T-cell (primary cell): ENCODE results near the gene IFNA14. TPM values are rescaled to one million over a fixed set of nuclear protein-coding genes. Genes with fewer than 3 reads are reported as not detected.
A peak's percentile ranks its signal among the peaks of the same experiment; 100 is the strongest.

Experiments used
- ATAC-seq, 4 experiments: fragments of 200-7000 bp in 3 of 4; fragments of 150-1000 bp in 1 of 4; cut with Tn5 transposase; replicated peaks in 1 of 4; 1 replicate in 3 of 4; 2 replicates in 1 of 4; pipeline ENCODE4 v1.10.0; 2021; ENCODE audit warnings: moderate library complexity in 3 of 4, mild to moderate bottlenecking in 2 of 4, moderate number of reproducible peaks in 1 of 4
- CTCF ChIA-PET, 2 donors: fragments of 300-600 bp; sonication (Branson Sonifier 250); formaldehyde crosslinking; loops; one replicate each; lab custom pipeline; 2022; ENCODE audit warnings: antibody characterized with exemption in 2 of 2; lab: Charles Lee
- POLR2A ChIA-PET, 2 donors: fragments of 300-600 bp; sonication (Branson Sonifier 250); formaldehyde crosslinking; loops; one replicate each; lab custom pipeline; 2022; ENCODE audit warnings: antibody characterized with exemption in 2 of 2; lab: Charles Lee
- DNase-seq, 35 experiments: peaks; one replicate each; pipeline versions ENCODE4 v3.0.0 to v3.0.0-alpha.2; 2013 to 2023
- H3K27ac ChIP-seq: one replicate; pipeline ENCODE4 v1.5.1; 2013; ENCODE audit warnings: low read length
- H3K27me3 ChIP-seq, 2 experiments: replicated peaks in 1 of 2; 1 replicate in 1 of 2; 2 replicates in 1 of 2; pipeline versions ENCODE4 v1.6.1 to v1.7.0; 2013; ENCODE audit warnings: low read length in 1 of 2, mixed read lengths in 1 of 2; ENCODE audit not compliant: control insufficient read depth in 2 of 2, insufficient read depth in 2 of 2; ENCODE audit errors: extremely low read depth in 1 of 2
- H3K36me3 ChIP-seq, 2 donors: 1 replicate in 1 of 2; 2 replicates in 1 of 2; pipeline versions ENCODE4 v1.6.1 to v1.7.0; 2013; ENCODE audit warnings: low read length in 1 of 2; ENCODE audit not compliant: control insufficient read depth in 2 of 2, insufficient read depth in 1 of 2; ENCODE audit errors: extremely low read depth in 1 of 2
- H3K4me1 ChIP-seq, 2 experiments: 1 replicate in 1 of 2; 2 replicates in 1 of 2; pipeline versions ENCODE4 v1.6.1 to v1.7.0; 2013; ENCODE audit warnings: low read length in 2 of 2, mixed read lengths in 1 of 2; ENCODE audit not compliant: insufficient read depth in 2 of 2, control insufficient read depth in 1 of 2; ENCODE audit errors: extremely low read depth in 1 of 2
- H3K4me3 ChIP-seq, 2 donors: 1 replicate in 1 of 2; 2 replicates in 1 of 2; pipeline versions ENCODE4 v1.5.1 to v1.7.0; 2013; ENCODE audit warnings: mild to moderate bottlenecking in 2 of 2, low read length in 1 of 2, moderate library complexity in 1 of 2; ENCODE audit not compliant: control insufficient read depth in 1 of 2; ENCODE audit errors: extremely low read depth in 1 of 2
- H3K9me3 ChIP-seq: 2 replicates; pipeline ENCODE4 v1.7.0; 2013
- H3K27ac Mint-ChIP-seq, 2 donors: one replicate each; pipeline ENCODE4 v1.8.0; 2020 to 2021; ENCODE audit warnings: mild to moderate bottlenecking in 2 of 2, mixed read lengths in 2 of 2
- H3K27me3 Mint-ChIP-seq, 2 donors: one replicate each; pipeline ENCODE4 v1.8.0; 2021 to 2022; ENCODE audit warnings: mixed read lengths in 2 of 2
- H3K36me3 Mint-ChIP-seq: one replicate; pipeline ENCODE4 v1.8.0; 2021; ENCODE audit warnings: mixed read lengths
- H3K4me1 Mint-ChIP-seq, 3 donors: one replicate each; pipeline ENCODE4 v1.8.0; 2020 to 2022; ENCODE audit warnings: mixed read lengths in 3 of 3, mild to moderate bottlenecking in 1 of 3
- H3K4me3 Mint-ChIP-seq, 3 donors: one replicate each; pipeline ENCODE4 v1.8.0; 2020 to 2022; ENCODE audit warnings: mild to moderate bottlenecking in 3 of 3, mixed read lengths in 3 of 3, moderate library complexity in 3 of 3
- H3K9me3 Mint-ChIP-seq, 3 donors: one replicate each; pipeline ENCODE4 v1.8.0; 2020 to 2022; ENCODE audit warnings: mixed read lengths in 3 of 3
- WGBS: methylation state at CpG from one replicate; pipeline ENCODE4 v1.1.5; 2013; ENCODE audit warnings: missing lambda C conversion rate; ENCODE audit not compliant: insufficient coverage; 5-methylcytosine and 5-hydroxymethylcytosine counted together
- total RNA-seq, 35 experiments: library from RNA in 6 of 35; stranded (reverse) in 6 of 35; fragments of 120-200 nt in 1 of 35; gene quantifications; one replicate each; pipeline versions ENCODE4 v1.2.1 to v1.2.4 and lab custom pipeline; 2013 to 2026

Gene IFNA14
- not detected for total RNA-seq
- total RNA-seq (2013), result not detected
- 0 reads per million in 29 experiments for total RNA-seq (lab: John Stamatoyannopoulos, UW)

DNA sequence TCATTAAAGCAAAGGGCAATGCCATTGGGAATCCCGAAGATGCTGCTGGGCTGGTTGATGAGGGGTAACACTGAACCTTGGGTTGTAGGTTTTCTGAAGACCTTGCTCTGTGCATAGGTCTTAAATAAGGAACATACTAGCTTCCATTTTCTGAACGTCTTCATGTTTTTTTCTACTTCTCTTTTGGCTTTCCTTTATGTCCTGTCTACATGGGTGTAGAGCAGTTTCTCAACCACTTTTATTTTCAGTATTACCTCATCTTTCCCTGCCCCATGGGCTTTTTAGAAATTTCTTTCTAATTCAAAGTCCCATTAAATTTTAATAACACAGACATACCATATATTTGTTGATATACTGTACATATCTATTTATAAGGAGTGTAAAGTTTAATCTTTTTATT lies at the start of gene IFNA14:
IFNA14 (minus strand) TSS at position 95 of the 400 bp plus-strand sequence; CDS start at position 25, 70 bp downstream.
- Histone ChIP-seq H3K27ac (no peak within 1 kb of the TSS), H3K9me3 (no peaks in the 10 kb centered on the region), H3K27me3 (no peaks in the 10 kb centered on the region), H3K36me3 (no peaks in the 10 kb centered on the region), H3K4me1 (peaks cover 0 to 6% of the 10 kb centered on the region in 2 experiments), H3K4me3 (no peak within 1 kb of the TSS)
- H3K4me3 Mint-ChIP-seq, result no peak within 1 kb of the TSS
- H3K27me3 Mint-ChIP-seq, result peaks cover 7 to 10% of the 10 kb centered on the region in 2 donors
- H3K27ac Mint-ChIP-seq, result no peak within 1 kb of the TSS
- POLR2A ChIA-PET, result no interaction called here
- no peaks in the 10 kb centered on the region for H3K9me3 Mint-ChIP-seq
- DNase-seq (no peak), ATAC-seq (no peak)
- peaks cover 11 to 15% (median 11%) of the 10 kb centered on the region in 3 donors for H3K4me1 Mint-ChIP-seq
- H3K36me3 Mint-ChIP-seq, result no peaks in the 10 kb centered on the region
- WGBS, result no CpG with 5 or more reads among the region's 2 CpGs
- CTCF ChIA-PET, result interaction anchor here (0.6 to 1.2 kb wide), 2 partner anchors 13 to 541 kb away, joined by 3 read pairs; no protein-coding TSS in a partner anchor

DNA sequence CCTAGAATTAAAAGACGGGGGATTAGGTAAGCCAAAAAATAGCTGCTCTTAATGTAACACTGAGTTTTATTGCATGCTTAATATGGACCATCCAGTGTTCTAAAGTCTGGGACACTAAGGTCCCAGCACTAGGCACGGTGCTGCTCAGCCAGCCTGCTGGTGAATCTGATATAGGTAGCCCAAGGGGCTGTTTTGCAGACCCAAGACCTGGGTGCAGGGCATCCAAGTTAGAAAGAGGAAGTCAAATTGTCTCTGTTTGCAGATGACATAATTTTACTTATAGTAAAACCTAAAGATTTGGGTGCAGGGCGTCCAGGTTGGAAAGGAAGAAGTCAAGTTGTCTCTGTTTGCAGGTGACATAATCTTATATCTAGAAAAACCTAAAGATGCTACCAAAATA lies 47.5 kb upstream of the IFNA14 start:
- no peaks in the 10 kb centered on the region for H3K27me3 ChIP-seq
- DNase-seq (no peak), ATAC-seq (no peak)
- POLR2A ChIA-PET, result no interaction called here
- Mint-ChIP-seq H3K4me3 (no peak overlapping the region), H3K9me3 (no peaks in the 10 kb centered on the region), H3K27me3 (peaks cover 27 to 33% of the 10 kb centered on the region in 2 donors), H3K4me1 (no peaks in the 10 kb centered on the region), H3K36me3 (no peaks in the 10 kb centered on the region), H3K27ac (no peak overlapping the region)
- CTCF ChIA-PET, result no interaction called here
- WGBS, result 85% methylated on average over 1 of the region's 3 CpGs
- H3K4me3 ChIP-seq, result no peak overlapping the region
- H3K36me3 ChIP-seq, result no peaks in the 10 kb centered on the region
- H3K4me1 ChIP-seq, result no peaks in the 10 kb centered on the region
- no peaks in the 10 kb centered on the region for H3K9me3 ChIP-seq
- no peak overlapping the region for H3K27ac ChIP-seq

DNA sequence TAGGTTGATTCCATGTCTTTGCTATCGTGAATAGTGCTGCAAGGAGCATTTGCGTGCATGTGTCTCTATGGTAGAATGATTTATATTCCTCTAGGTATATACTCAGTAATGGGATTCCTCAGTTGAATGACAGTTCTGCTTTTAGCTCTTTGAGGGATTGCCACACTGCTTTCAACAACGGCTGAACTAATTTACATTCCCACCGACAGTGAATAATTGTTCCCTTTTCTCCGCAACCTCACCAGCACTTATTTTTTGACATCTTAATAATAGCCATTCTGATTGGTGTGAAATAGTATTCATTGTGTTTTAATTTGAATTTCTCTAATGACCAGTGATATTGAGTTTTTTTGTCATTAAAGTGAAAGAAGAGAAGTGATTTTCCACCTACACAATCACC lies 46.9 kb upstream of the IFNA14 start:
- no peak for DNase-seq
- H3K4me1 ChIP-seq, result no peaks in the 10 kb centered on the region
- no peaks in the 10 kb centered on the region for H3K4me1 Mint-ChIP-seq
- no peak overlapping the region for H3K27ac Mint-ChIP-seq
- CTCF ChIA-PET, result no interaction called here
- H3K4me3 ChIP-seq, result no peak overlapping the region
- no CpG with 5 or more reads among the region's 5 CpGs for WGBS
- no peaks in the 10 kb centered on the region for H3K36me3 Mint-ChIP-seq
- H3K27me3 Mint-ChIP-seq, result peaks cover 27 to 32% of the 10 kb centered on the region in 2 donors
- H3K36me3 ChIP-seq, result no peaks in the 10 kb centered on the region
- H3K9me3 ChIP-seq, result no peaks in the 10 kb centered on the region
- H3K4me3 Mint-ChIP-seq, result no peak overlapping the region
- no peak overlapping the region for H3K27ac ChIP-seq
- ATAC-seq, result no peak
- H3K9me3 Mint-ChIP-seq, result no peaks in the 10 kb centered on the region
- no peaks in the 10 kb centered on the region for H3K27me3 ChIP-seq
- POLR2A ChIA-PET, result no interaction called here

DNA sequence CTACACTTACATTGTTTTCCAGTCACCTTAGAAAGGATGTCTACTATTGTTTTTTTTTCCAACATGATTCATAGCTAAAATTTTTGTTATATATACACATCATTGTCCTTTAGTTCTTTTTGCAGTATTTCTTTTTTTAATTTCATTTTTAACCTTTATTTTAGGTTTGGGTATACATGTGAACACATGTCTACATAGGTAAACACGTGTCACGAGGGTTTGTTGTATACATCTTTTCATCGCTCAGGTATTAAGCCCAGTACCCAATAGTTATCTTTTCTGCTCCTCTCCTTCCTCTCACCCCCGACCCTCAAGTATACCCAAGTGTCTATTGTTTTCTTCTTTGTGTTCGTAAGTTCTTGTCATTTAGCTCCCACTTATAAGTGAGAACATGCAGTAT lies 46.3 kb upstream of the IFNA14 start:
- Histone ChIP-seq H3K9me3 (no peaks in the 10 kb centered on the region), H3K4me3 (no peak overlapping the region), H3K4me1 (no peaks in the 10 kb centered on the region), H3K27ac (no peak overlapping the region), H3K27me3 (no peaks in the 10 kb centered on the region), H3K36me3 (no peaks in the 10 kb centered on the region)
- POLR2A ChIA-PET, result no interaction called here
- H3K27me3 Mint-ChIP-seq, result peaks cover 32% of the 10 kb centered on the region in 2 donors
- WGBS, result no CpG with 5 or more reads among the region's 5 CpGs
- no peak for ATAC-seq
- no peaks in the 10 kb centered on the region for H3K36me3 Mint-ChIP-seq
- no peaks in the 10 kb centered on the region for H3K9me3 Mint-ChIP-seq
- peak overlapping the region in 1 of 2 donors; percentile 41 for H3K27ac Mint-ChIP-seq
- DNase-seq, result no peak
- H3K4me1 Mint-ChIP-seq, result no peaks in the 10 kb centered on the region
- CTCF ChIA-PET, result interaction anchor here in 1 of 2 donors (0.6 kb wide), 1 partner anchor 504 kb away, joined by 3 read pairs; no protein-coding TSS in a partner anchor
- no peak overlapping the region for H3K4me3 Mint-ChIP-seq

DNA sequence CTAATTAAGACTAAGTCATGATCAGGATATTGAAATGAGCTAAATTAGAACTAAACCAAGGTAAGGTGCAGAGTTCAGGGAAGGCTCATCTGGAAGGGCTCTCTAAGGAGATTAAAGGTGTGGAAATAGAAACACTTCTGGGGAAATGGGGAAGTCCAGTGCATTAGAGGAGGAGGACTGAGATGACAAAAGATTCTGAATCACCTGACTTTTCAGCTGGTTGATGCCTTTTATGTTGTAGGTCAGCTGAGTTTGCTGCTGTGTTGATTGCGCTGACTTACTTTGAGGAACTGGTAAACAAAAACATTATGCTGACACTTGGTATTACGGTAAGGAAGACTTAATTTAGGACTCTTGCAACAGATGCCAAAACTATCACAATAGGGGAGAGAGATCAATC lies 41.5 kb upstream of the IFNA14 start:
- no peak for ATAC-seq
- Histone ChIP-seq H3K9me3 (no peaks in the 10 kb centered on the region), H3K4me1 (no peaks in the 10 kb centered on the region), H3K27me3 (peaks cover 0 to 3% of the 10 kb centered on the region in 2 experiments), H3K27ac (no peak overlapping the region), H3K36me3 (no peaks in the 10 kb centered on the region), H3K4me3 (no peak overlapping the region)
- no peak overlapping the region for H3K27ac Mint-ChIP-seq
- no peaks in the 10 kb centered on the region for H3K36me3 Mint-ChIP-seq
- CTCF ChIA-PET, result interaction anchor here in 1 of 2 donors (1.6 kb wide), 1 partner anchor 28 kb away, joined by 5 read pairs; no protein-coding TSS in a partner anchor
- H3K27me3 Mint-ChIP-seq, result peaks cover 20 to 22% of the 10 kb centered on the region in 2 donors
- no peak overlapping the region for H3K4me3 Mint-ChIP-seq
- POLR2A ChIA-PET, result no interaction called here
- WGBS, result no CpG with 5 or more reads among the region's 2 CpGs
- no peak for DNase-seq
- H3K9me3 Mint-ChIP-seq, result no peaks in the 10 kb centered on the region
- no peaks in the 10 kb centered on the region for H3K4me1 Mint-ChIP-seq

DNA sequence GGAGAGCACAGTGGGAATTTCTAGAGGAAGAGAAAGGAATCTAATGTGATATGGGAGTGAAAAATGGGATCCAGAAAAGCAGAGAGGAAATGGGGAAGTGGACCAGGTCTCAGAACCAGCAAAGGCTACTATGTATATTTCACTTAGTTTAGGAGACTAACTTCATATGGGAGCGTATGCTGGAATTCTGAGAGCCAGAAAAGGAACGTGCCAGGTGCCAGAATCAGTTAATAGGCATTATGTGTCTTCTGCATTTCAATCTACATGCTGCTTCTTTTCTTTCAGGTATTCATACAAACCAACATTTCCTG lies 28.5 kb upstream of the IFNA14 start:
- no peak overlapping the region for H3K27ac Mint-ChIP-seq
- CTCF ChIA-PET, result interaction anchor here in 1 of 2 donors (1.1 kb wide), 1 partner anchor 15 kb away, joined by 4 read pairs; no protein-coding TSS in a partner anchor
- H3K27ac ChIP-seq, result no peak overlapping the region
- H3K4me1 ChIP-seq, result no peaks in the 10 kb centered on the region
- H3K27me3 ChIP-seq, result peaks cover 0 to 5% of the 10 kb centered on the region in 2 experiments
- H3K9me3 Mint-ChIP-seq, result peaks cover 0 to 2% (median 0%) of the 10 kb centered on the region in 3 donors
- H3K36me3 Mint-ChIP-seq, result no peaks in the 10 kb centered on the region
- no peak for ATAC-seq
- DNase-seq, result no peak
- H3K9me3 ChIP-seq, result no peaks in the 10 kb centered on the region
- no peaks in the 10 kb centered on the region for H3K36me3 ChIP-seq
- POLR2A ChIA-PET, result no interaction called here
- H3K27me3 Mint-ChIP-seq, result peaks cover 13 to 26% of the 10 kb centered on the region in 2 donors
- no peak overlapping the region for H3K4me3 ChIP-seq
- H3K4me1 Mint-ChIP-seq, result peaks cover 0 to 6% (median 2%) of the 10 kb centered on the region in 3 donors
- WGBS, result 49% methylated on average over 2 of the region's 2 CpGs
- no peak overlapping the region for H3K4me3 Mint-ChIP-seq
